Neural crest cell (in vitro differentiated cells): Measurements from ENCODE around the gene ATG10. TPM values are rescaled to one million over a fixed set of nuclear protein-coding genes. Genes with fewer than 3 reads are reported as not detected.
A peak's percentile ranks its signal among the peaks of the same experiment; 100 is the strongest.

ENCODE experiments used
- DNase-seq: peaks from one replicate; pipeline ENCODE4 v3.0.0; 2021; ENCODE audit warnings: low read depth, mixed read lengths, low spot score
- H3K27ac Mint-ChIP-seq: one replicate; pipeline ENCODE4 v1.8.0; 2021; ENCODE audit warnings: mild to moderate bottlenecking, mixed read lengths; ENCODE audit not compliant: unreplicated experiment
- H3K27me3 Mint-ChIP-seq: 2 replicates; pipeline ENCODE4 v1.8.0; 2021; ENCODE audit warnings: low read depth, mild to moderate bottlenecking, mixed read lengths
- H3K36me3 Mint-ChIP-seq: 2 replicates; pipeline ENCODE4 v1.8.0; 2021; ENCODE audit warnings: low read depth, mild to moderate bottlenecking, mixed read lengths
- H3K4me1 Mint-ChIP-seq: 2 replicates; pipeline ENCODE4 v1.8.0; 2021; ENCODE audit warnings: mixed read lengths
- H3K4me3 Mint-ChIP-seq: one replicate; pipeline ENCODE4 v1.8.0; 2021; ENCODE audit warnings: mild to moderate bottlenecking, mixed read lengths
- H3K9me3 Mint-ChIP-seq: 2 replicates; pipeline ENCODE4 v1.8.0; 2021; ENCODE audit warnings: mixed read lengths
- total RNA-seq: library from RNA; stranded (reverse); gene quantifications from 2 replicates; pipeline ENCODE4 v1.2.1, GENCODE V29; 2021
- TF ChIP-seq, protein P1 (sequence below): fragments of 200-600 bp; sonication (generic); conservative IDR thresholded peaks from 2 replicates; pipeline ENCODE4 v1.5.0; 2021; ENCODE audit warnings: antibody characterized with exemption, mild to moderate bottlenecking

The ATG10 gene
- total RNA-seq, 1 donor from 2014 or later, result 5.9 TPM

DNA sequence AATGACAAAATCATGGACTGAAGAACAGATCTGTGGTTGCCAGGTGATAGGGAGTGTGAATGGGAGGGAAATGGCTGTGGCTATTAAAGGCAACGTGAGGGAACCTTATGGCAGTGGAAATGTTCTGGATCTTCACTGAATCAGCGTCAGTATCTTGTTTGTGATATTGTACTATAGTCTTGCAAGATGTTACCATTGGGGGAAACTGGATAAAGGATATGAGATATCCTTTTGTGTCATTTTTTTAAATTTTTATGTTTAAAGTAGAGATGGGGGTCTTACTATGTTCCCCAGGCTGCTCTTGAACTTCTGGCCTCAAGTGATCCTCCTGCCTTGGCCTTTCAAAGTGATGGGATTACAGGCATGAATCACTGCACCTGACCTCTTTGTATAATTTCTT lies 210.8 kb downstream of the ATG10 start:
- Mint-ChIP-seq H3K4me1 (no peaks in the 10 kb centered on the region), H3K9me3 (no peaks in the 10 kb centered on the region), H3K27ac (no peak overlapping the region), H3K27me3 (no peaks in the 10 kb centered on the region), H3K36me3 (no peaks in the 10 kb centered on the region), H3K4me3 (no peak overlapping the region)
- no peak for DNase-seq
- TF ChIP-seq, protein P1, sequence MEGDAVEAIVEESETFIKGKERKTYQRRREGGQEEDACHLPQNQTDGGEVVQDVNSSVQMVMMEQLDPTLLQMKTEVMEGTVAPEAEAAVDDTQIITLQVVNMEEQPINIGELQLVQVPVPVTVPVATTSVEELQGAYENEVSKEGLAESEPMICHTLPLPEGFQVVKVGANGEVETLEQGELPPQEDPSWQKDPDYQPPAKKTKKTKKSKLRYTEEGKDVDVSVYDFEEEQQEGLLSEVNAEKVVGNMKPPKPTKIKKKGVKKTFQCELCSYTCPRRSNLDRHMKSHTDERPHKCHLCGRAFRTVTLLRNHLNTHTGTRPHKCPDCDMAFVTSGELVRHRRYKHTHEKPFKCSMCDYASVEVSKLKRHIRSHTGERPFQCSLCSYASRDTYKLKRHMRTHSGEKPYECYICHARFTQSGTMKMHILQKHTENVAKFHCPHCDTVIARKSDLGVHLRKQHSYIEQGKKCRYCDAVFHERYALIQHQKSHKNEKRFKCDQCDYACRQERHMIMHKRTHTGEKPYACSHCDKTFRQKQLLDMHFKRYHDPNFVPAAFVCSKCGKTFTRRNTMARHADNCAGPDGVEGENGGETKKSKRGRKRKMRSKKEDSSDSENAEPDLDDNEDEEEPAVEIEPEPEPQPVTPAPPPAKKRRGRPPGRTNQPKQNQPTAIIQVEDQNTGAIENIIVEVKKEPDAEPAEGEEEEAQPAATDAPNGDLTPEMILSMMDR, result no peak

DNA sequence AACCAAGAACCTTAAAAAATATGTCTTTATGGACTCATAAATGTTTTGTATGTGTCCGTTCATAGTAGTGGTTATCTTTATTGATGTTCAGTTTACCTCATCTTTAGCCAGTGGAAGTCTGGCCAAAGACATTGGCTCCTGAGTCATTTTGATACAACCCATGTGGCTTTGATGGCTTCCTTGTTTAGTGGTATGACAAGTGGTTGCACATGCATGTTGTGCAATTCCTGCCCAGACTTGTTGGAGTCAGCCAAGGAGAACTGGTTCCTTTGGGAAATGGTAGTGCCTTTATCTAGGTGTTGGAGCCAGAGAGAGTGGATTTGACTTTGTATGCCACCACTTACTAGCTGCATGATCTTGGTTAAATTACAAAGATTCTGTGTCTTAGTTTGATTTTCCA lies 212.0 kb downstream of the ATG10 start:
- no peak for DNase-seq
- H3K9me3 Mint-ChIP-seq, result no peaks in the 10 kb centered on the region
- H3K27me3 Mint-ChIP-seq, result no peaks in the 10 kb centered on the region
- H3K4me3 Mint-ChIP-seq, result no peak overlapping the region
- no peaks in the 10 kb centered on the region for H3K36me3 Mint-ChIP-seq
- peak overlapping the region; percentile 4 for H3K27ac Mint-ChIP-seq
- TF ChIP-seq, protein P1, result no peak
- no peaks in the 10 kb centered on the region for H3K4me1 Mint-ChIP-seq

DNA sequence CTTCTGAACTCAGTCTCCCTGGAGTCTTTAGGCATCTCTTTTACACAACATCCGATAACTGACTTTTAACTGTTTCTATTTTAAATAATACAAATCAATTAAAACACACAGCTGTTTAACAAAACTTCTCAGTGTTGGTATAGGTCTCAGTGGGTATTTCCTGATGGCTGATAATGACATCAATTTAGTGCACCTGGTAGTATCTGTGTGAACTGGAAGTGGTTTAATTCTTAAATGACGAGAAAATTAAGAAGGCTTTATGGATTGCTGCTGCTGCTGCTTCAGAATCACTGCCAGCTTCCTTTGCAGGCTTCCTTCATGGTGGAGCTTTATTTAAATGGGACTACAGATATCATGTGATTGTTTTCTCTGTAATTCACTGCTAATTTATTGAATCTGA lies 214.0 kb downstream of the ATG10 start:
- Mint-ChIP-seq H3K4me3 (no peak overlapping the region), H3K4me1 (no peaks in the 10 kb centered on the region), H3K36me3 (no peaks in the 10 kb centered on the region), H3K27me3 (no peaks in the 10 kb centered on the region), H3K27ac (no peak overlapping the region), H3K9me3 (no peaks in the 10 kb centered on the region)
- no peak for DNase-seq
- TF ChIP-seq, protein P1, result no peak

DNA sequence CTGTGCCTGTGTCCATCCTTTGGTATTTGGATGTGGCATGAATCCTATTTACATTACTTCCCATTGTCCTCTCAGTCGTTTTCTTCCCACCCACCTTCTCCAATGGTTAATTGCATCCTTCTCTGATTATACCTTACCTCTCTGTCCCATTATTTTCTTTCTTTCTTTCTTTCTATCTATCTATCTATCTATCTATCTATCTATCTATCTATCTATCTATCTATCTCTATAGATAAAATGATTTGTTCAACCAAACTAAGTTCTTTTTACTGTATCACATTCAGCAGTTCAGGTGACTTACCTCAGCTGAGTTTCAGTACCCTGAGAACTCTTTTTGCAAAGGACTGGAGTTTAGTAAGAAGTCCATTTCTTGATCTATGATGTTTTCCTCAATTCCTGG lies 225.7 kb downstream of the ATG10 start:
- Mint-ChIP-seq H3K27me3 (no peaks in the 10 kb centered on the region), H3K36me3 (no peaks in the 10 kb centered on the region), H3K4me3 (no peak overlapping the region), H3K27ac (no peak overlapping the region), H3K9me3 (peaks cover 3% of the 10 kb centered on the region), H3K4me1 (no peaks in the 10 kb centered on the region)
- DNase-seq, result no peak
- TF ChIP-seq, protein P1, result no peak

DNA sequence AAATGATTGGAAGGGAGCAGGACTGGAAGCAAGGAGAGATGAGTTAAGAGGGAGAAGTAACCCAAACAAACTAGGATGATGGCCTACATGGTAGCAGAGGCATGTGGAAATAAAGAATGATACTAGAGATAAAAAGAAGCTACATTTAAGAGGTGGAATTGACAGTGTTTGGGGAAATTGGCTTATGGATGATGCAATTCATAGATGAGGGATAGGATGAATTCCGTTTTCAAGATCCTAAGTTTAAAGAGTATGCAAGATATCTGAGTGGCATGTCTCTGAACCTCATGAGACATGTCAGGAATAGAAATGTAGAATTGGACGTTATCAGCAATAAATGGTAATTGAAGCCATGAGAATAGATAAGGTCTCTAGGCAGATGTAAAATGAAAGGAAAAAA lies 232.7 kb downstream of the ATG10 start:
- no peaks in the 10 kb centered on the region for H3K27me3 Mint-ChIP-seq
- no peaks in the 10 kb centered on the region for H3K36me3 Mint-ChIP-seq
- no peak overlapping the region for H3K27ac Mint-ChIP-seq
- H3K4me1 Mint-ChIP-seq, result no peaks in the 10 kb centered on the region
- TF ChIP-seq, protein P1, result no peak
- no peak for DNase-seq
- no peak overlapping the region for H3K4me3 Mint-ChIP-seq
- no peaks in the 10 kb centered on the region for H3K9me3 Mint-ChIP-seq

DNA sequence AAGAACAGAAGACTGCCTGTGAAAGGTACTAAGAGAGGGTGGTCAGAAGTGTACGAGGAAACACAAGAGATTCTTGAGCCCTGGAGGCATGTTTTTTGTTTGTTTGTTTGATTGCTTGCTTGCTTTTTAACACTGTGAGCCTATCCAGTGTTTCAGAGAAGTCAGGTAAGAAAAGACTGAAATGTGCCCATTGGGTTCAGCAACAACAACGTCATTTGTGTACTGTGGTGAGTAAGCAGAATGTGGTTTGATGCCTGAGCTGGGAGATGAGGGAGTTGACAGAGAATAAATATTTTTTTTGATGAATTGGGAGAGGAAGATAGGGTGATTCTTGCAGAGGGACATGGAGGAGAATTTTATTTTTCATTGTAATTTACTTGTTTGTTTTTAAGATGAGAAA lies 233.2 kb downstream of the ATG10 start:
- H3K4me1 Mint-ChIP-seq, result no peaks in the 10 kb centered on the region
- TF ChIP-seq, protein P1, result no peak
- no peak overlapping the region for H3K27ac Mint-ChIP-seq
- DNase-seq, result no peak
- no peak overlapping the region for H3K4me3 Mint-ChIP-seq
- H3K27me3 Mint-ChIP-seq, result no peaks in the 10 kb centered on the region
- H3K36me3 Mint-ChIP-seq, result no peaks in the 10 kb centered on the region
- no peaks in the 10 kb centered on the region for H3K9me3 Mint-ChIP-seq
